OCI-LY3 (cell line): Measurements from ENCODE around the gene RHOB.

ENCODE experiments used
- EZH2phosphoT487 ChIP-seq: fragments of 200-600 bp; shearing (Covaris generic); IDR thresholded peaks from 2 replicates; pipeline ENCODE4 v1.6.1; 2018; ENCODE audit warnings: antibody characterized with exemption, mixed run types, low read depth
- TF ChIP-seq, protein P1 (sequence below): fragments of 200-600, 300-600 bp; sonication (generic); IDR thresholded peaks from 2 replicates; pipeline ENCODE4 v1.5.1; 2014; ENCODE audit warnings: antibody characterized with exemption, low read length, low read depth

DNA sequence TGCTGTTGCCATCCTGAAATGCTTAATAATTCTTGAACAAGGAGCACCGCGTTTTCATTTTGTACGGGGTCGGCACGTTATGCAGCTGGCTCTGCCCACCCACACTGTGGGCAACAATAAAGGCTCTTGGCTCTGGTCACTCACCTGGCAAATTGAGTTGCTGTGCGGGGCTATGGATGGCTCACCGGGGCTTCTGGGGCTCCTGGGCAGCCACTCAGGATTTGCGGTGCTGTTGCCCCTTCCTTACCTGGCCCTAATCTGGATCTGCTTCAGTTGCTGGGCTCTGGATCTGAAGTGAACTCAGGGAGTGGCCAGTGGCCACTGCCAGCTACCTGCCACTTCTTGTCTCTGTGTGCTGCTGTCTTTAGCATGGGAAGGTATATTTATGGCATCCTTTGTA lies 22.7 kb downstream of the RHOB start:
- TF ChIP-seq, protein P1, sequence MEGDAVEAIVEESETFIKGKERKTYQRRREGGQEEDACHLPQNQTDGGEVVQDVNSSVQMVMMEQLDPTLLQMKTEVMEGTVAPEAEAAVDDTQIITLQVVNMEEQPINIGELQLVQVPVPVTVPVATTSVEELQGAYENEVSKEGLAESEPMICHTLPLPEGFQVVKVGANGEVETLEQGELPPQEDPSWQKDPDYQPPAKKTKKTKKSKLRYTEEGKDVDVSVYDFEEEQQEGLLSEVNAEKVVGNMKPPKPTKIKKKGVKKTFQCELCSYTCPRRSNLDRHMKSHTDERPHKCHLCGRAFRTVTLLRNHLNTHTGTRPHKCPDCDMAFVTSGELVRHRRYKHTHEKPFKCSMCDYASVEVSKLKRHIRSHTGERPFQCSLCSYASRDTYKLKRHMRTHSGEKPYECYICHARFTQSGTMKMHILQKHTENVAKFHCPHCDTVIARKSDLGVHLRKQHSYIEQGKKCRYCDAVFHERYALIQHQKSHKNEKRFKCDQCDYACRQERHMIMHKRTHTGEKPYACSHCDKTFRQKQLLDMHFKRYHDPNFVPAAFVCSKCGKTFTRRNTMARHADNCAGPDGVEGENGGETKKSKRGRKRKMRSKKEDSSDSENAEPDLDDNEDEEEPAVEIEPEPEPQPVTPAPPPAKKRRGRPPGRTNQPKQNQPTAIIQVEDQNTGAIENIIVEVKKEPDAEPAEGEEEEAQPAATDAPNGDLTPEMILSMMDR, result no peak
- TF ChIP-seq EZH2phosphoT487, result no peak
